ENCODE measurements around the gene SLC2A4. TPM values are rescaled to one million over a fixed set of nuclear protein-coding genes. Genes with fewer than 3 reads are reported as not detected.

SLC2A4 gene
- total RNA-seq, 6 experiments from 2014 or later = 0.07 to 0.09 (median 0.09) TPM; not detected in 1

GRCh38 chr17:7311110-7311705 lies 29.7 kb downstream of the SLC2A4 start:
- Mint-ChIP-seq H3K4me1 (ENCODE audit: low read depth) (peaks cover 62% of the 10 kb centered on the region), H3K4me3 (peak overlapping the region; percentile 94), H3K27me3 (ENCODE audit: insufficient read depth) (peaks cover 24% of the 10 kb centered on the region), H3K27ac (peak overlapping the region; percentile 94), H3K36me3 (ENCODE audit: low read depth) (peaks cover 63% of the 10 kb centered on the region), H3K9me3 (no peaks in the 10 kb centered on the region)
- DNase-seq = no peak
- no peak for TF ChIP-seq CTCF (IDR thresholded peaks at IDR 0.05)

DNA sequence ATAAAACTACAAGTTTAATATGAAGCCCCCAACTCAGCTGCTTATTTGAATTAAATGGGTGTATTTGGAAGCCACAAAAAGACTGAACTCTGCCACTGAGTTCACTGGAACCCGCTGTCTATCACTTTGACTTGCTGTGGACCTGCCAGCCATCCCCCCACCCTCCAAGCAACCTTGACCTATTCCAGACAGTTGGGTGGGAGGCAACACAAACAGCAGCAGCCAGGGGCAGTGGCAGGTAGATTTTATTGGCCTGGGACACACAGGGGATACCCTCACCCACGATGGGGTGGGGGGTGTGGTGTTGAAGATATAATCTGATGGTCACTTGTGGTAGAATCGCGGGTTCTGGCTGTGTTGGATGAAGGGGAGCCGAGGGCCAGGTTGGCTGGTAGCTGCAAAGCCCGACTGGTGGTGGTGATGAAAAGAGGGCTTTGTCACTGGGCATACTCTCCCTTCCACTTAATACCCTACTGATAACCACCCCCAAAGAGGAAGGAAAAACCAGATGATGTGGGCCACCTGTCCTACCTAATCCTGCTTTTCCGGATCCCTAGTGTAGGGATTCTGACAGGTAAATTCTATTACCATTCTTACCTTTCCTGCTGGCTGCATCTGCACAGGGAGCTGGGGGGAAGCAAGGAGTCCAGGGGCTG lies 31.0 kb downstream of the SLC2A4 start:
- no peak for TF ChIP-seq CTCF (IDR thresholded peaks at IDR 0.05)
- peak overlapping the region; percentile 87; the same call in 1 of the 2 replicates for H3K4me3 Mint-ChIP-seq
- peaks cover 21% of the 10 kb centered on the region for H3K27me3 Mint-ChIP-seq (ENCODE audit: insufficient read depth)
- H3K27ac Mint-ChIP-seq = peak overlapping the region; percentile 78
- DNase-seq = no peak
- peaks cover 61% of the 10 kb centered on the region for H3K4me1 Mint-ChIP-seq (ENCODE audit: low read depth)
- peaks cover 67% of the 10 kb centered on the region for H3K36me3 Mint-ChIP-seq (ENCODE audit: low read depth)
- H3K9me3 Mint-ChIP-seq = no peaks in the 10 kb centered on the region

DNA sequence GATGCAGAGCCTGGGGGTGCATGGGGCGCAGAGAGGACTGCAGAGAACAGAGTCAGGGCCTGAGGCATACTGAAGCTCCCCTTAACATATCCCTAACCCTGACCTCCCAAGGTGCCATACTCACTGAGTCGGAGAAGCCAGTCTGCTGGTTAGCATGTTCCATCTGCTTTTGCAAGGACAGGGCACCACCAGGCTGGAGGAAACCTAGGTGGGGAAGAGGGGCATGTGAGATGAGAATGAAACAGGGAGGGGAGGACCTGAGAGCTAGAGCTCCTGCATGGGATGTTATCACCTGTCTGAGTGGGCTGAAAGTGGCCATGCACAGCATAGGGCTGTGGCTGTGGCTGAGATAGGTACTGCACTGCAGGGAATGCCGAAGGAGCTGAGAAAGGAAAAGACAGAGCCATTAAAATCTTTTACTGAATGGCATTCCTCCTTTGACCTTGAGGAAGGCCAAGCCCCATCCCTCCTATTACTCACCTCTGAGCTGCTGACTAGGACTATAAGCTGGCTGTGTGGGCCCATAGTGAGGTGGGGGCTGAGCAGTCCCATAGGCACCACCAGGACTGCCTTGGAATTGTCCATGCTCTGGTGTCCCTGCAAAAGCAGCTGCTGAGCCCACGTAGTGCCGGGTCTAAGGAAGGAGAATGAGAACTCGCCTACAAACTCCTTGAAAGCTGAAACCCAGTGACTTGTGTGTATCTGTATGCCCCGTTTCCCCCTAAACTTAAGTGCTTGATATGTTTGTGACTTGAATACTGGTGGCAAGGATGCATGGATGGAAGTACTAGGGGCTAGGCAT lies 31.8 kb downstream of the SLC2A4 start:
- no peak for DNase-seq
- Mint-ChIP-seq H3K4me3 (peak overlapping the region; percentile 87), H3K9me3 (no peaks in the 10 kb centered on the region), H3K4me1 (ENCODE audit: low read depth) (peaks cover 61% of the 10 kb centered on the region), H3K27me3 (ENCODE audit: insufficient read depth) (peaks cover 21% of the 10 kb centered on the region), H3K36me3 (ENCODE audit: low read depth) (peaks cover 67% of the 10 kb centered on the region), H3K27ac (peak overlapping the region; percentile 78)
- peak; percentile 59; the same call in 1 of the 2 replicates for TF ChIP-seq CTCF (IDR thresholded peaks at IDR 0.05)

DNA sequence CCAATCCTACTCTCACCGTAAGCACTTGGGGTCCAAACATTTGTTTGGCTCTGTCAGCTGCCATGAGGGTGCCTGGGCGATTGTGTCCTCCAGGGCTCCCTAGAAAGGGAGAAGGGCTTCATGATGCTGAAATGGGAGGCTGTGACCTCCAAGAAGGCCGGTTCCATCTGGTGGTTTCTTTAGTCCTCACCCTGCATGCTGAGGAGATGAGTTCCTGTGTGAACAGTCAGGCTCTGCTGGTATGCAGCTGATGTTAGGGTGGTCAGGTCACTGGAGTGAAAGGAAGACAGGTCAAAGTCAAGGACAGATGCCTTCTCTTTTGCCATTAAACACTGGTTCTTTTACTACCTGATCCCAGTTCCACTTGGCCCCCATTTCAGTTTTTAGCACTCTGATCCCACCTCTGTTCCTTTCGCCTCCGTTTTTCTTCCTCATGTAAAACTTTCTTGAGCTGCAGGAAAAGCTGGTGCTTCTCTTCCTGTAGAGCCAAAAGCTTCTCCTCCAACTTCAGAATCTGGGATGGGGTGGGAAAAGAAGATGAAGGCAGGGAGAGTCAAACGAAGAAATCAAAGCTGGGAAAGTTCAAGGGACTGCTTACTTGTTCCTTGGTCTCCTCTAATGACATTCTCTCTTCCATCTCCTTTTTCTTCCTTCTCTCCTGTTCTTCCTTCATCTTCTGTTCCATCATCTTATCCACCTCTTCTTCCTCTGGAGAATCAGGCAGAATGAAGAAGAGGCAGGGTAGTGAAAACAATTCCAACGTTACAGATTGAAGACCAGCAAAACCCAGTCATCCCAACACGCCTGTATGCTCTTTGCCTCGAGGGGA lies 32.6 kb downstream of the SLC2A4 start:
- peak; percentile 62 for DNase-seq
- peak overlapping the region; percentile 78 for H3K27ac Mint-ChIP-seq
- no peaks in the 10 kb centered on the region for H3K9me3 Mint-ChIP-seq
- peak overlapping the region; percentile 87 for H3K4me3 Mint-ChIP-seq
- TF ChIP-seq CTCF (IDR thresholded peaks at IDR 0.05) = no peak
- H3K27me3 Mint-ChIP-seq (ENCODE audit: insufficient read depth) = peaks cover 21% of the 10 kb centered on the region
- H3K36me3 Mint-ChIP-seq (ENCODE audit: low read depth) = peaks cover 60% of the 10 kb centered on the region
- H3K4me1 Mint-ChIP-seq (ENCODE audit: low read depth) = peaks cover 59% of the 10 kb centered on the region

Data from HFFc6 (cell line).